ENCODE results near the gene LCLAT1.

The LCLAT1 gene

GRCh38 chr2:30679426-30680088, 232.5 kb downstream of the LCLAT1 start:
- H3K27ac ChIP-seq, result no peak overlapping the region
- TF ChIP-seq ZFX (IDR thresholded peaks at IDR 0.05), result no peak
- TF ChIP-seq, protein P1, sequence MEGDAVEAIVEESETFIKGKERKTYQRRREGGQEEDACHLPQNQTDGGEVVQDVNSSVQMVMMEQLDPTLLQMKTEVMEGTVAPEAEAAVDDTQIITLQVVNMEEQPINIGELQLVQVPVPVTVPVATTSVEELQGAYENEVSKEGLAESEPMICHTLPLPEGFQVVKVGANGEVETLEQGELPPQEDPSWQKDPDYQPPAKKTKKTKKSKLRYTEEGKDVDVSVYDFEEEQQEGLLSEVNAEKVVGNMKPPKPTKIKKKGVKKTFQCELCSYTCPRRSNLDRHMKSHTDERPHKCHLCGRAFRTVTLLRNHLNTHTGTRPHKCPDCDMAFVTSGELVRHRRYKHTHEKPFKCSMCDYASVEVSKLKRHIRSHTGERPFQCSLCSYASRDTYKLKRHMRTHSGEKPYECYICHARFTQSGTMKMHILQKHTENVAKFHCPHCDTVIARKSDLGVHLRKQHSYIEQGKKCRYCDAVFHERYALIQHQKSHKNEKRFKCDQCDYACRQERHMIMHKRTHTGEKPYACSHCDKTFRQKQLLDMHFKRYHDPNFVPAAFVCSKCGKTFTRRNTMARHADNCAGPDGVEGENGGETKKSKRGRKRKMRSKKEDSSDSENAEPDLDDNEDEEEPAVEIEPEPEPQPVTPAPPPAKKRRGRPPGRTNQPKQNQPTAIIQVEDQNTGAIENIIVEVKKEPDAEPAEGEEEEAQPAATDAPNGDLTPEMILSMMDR (conservative IDR thresholded peaks at IDR 0.05), result no peak

- H3K27ac ChIP-seq, result no peak overlapping the region
- TF ChIP-seq, protein P1 (conservative IDR thresholded peaks at IDR 0.05), result no peak
- no peak for TF ChIP-seq ZFX (IDR thresholded peaks at IDR 0.05)
These were observed 233.1 kb downstream of the LCLAT1 start for GRCh38 chr2:30680121-30680520.

DNA sequence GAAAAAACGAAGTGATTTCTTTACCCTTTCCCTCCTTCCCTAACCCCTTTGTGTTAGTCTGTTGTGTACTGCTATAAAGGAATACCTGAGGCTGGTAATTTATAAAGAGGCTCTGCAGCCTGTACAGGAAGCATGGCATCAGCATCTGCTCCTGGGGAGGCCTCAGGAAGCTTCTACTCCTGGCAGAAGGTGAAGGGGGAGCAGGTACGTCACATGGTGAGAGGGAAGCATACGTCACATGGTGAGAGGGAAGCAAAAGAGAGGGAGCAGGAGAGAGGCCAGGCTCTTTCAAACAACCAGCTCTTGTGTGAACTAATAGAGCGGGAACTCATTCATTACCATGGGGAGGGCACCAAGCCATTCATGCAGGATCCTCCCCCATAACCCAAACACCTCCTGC, 234.0 kb downstream of the LCLAT1 start:
- no peak overlapping the region for H3K27ac ChIP-seq
- TF ChIP-seq, protein P1 (conservative IDR thresholded peaks at IDR 0.05), result no peak
- TF ChIP-seq ZFX (IDR thresholded peaks at IDR 0.05), result no peak

- no peak overlapping the region for H3K27ac ChIP-seq
- no peak for TF ChIP-seq ZFX (IDR thresholded peaks at IDR 0.05)
- TF ChIP-seq, protein P1 (conservative IDR thresholded peaks at IDR 0.05), result no peak
These were observed 236.3 kb downstream of the LCLAT1 start for GRCh38 chr2:30683236-30683956.

DNA sequence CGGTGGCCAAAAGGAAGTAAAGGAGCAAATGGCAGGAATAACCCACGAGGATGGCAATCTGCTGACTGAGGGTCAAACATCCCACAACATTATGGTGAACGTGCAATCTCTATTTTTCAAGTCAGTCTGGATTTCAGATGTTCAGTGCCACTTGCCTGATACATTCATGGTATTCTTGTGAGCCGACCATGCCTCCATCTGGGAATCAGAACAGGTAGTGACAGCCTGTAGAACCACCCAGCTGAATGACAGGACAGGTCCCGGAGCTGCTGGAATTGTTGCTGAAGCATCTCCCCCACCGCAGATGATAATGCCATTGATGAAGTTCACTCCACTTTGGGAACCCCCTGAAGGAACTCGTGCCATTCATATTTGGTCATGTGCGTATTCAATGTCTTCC, 237.0 kb downstream of the LCLAT1 start:
- no peak overlapping the region for H3K27ac ChIP-seq
- TF ChIP-seq, protein P1 (conservative IDR thresholded peaks at IDR 0.05), result no peak

DNA sequence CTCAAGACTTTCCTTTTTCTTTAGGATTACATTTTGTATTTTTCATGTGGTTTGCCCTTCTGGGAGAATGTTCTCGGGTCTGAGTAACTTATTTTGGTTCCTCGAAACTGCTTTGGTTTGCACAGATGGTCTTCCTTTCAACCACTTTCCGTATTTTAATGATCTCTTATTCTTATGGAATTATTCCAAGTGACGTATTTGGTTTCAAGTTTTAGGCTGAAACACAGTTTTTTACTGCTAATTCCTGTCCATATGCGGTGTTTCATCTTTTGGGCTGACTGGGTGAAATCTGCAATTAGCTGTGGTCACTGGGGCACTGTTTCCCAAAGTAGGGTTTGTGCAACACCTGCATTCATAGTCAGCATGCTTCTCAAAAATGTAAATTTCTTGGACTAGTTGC, 237.5 kb downstream of the LCLAT1 start:
- no peak overlapping the region for H3K27ac ChIP-seq
- TF ChIP-seq, protein P1 (conservative IDR thresholded peaks at IDR 0.05), result no peak
- TF ChIP-seq ZFX (IDR thresholded peaks at IDR 0.05), result no peak

DNA sequence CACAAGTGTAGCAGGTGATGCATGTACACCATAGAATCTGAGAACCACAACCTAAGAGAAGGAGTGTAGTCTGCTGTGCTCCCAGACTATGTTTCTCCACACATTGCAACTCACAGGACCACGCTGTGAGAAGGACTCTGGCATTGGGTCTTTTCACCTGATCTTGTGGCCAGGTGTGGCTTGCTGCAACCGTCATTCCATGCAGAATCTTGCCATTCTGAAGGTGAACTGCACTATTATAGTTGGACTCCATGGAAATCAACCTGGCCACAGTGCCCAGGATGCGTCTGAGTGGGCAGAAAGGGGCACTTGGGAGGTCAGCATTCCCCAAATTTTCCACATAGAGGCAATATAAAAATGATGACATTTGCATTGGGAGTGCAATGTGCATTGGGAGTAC, 237.9 kb downstream of the LCLAT1 start:
- no peak overlapping the region for H3K27ac ChIP-seq
- TF ChIP-seq ZFX (IDR thresholded peaks at IDR 0.05), result no peak
- TF ChIP-seq, protein P1 (conservative IDR thresholded peaks at IDR 0.05), result no peak
